Fibroblast of villous mesenchyme (primary cell): ENCODE data around the gene MYCN. TPM values are rescaled to one million over a fixed set of nuclear protein-coding genes. Genes with fewer than 3 reads are reported as not detected.

Source experiments
- DNase-seq: peaks from one replicate; pipeline ENCODE4 v3.0.0-alpha.2; 2010; ENCODE audit warnings: low read depth
- H3K4me3 ChIP-seq: 2 replicates; pipeline ENCODE4 v1.5.1; 2011; ENCODE audit warnings: low read depth, mild to moderate bottlenecking, low read length
- CTCF ChIP-seq: IDR thresholded peaks from 2 replicates; pipeline ENCODE4 v1.5.1; 2012; ENCODE audit warnings: low read depth, mild to moderate bottlenecking, low read length; ENCODE audit not compliant: insufficient read depth
- total RNA-seq: library from RNA; depleted of rRNA; stranded (reverse); fragments of >200 nt; gene quantifications from 2 replicates; pipeline ENCODE4 v1.2.3, GENCODE V29; 2012

Gene MYCN
- under 0.01 and 0.32 TPM in 2 replicates for total RNA-seq

GRCh38 chr2:15939854-15940660 is at the start of gene MYCN:
MYCN (plus strand) TSS chr2:15940550; CDS start chr2:15942065, 1,515 bp downstream.
- TF ChIP-seq CTCF, result peak; percentile 50
- H3K4me3 ChIP-seq, result peak within 1 kb of the TSS; percentile 21

GRCh38 chr2:15890936-15891905 is 49.1 kb upstream of the MYCN start:
- DNase-seq, result no peak
- H3K4me3 ChIP-seq, result no peak overlapping the region
- no peak for TF ChIP-seq CTCF

More at GRCh38 chr2:15939854-15940660, at the start of gene MYCN:
- DNase-seq, result peak; percentile 24

GRCh38 chr2:15892151-15892880 is 48.0 kb upstream of the MYCN start:
- no peak for DNase-seq
- TF ChIP-seq CTCF, result no peak
- H3K4me3 ChIP-seq, result no peak overlapping the region

- no peak for DNase-seq
- no peak for TF ChIP-seq CTCF
- no peak overlapping the region for H3K4me3 ChIP-seq
Observed at GRCh38 chr2:15893085-15893484, 47.3 kb upstream of the MYCN start.

- no peak for TF ChIP-seq CTCF
- H3K4me3 ChIP-seq, result no peak overlapping the region
- DNase-seq, result no peak
Observed at GRCh38 chr2:15893689-15894480, 46.5 kb upstream of the MYCN start.
